OCI-LY7 (cell line): ENCODE data around the gene HDGFL3. TPM values are rescaled to one million over a fixed set of nuclear protein-coding genes. Genes with fewer than 3 reads are reported as not detected.

Experiments
- BruUV-seq: library from RNA; stranded (reverse); fragments of 400-500 nt; replicated peaks from 2 replicates; lab custom pipeline; 2021; lab: Mats Ljungman, UMichigan
- CTCF ChIA-PET: fragments of 300-600 bp; sonication (Branson Sonifier 250); formaldehyde crosslinking; loops from one replicate; lab custom pipeline; 2022; ENCODE audit warnings: antibody characterized with exemption; ENCODE audit not compliant: unreplicated experiment; lab: Charles Lee
- POLR2A ChIA-PET: fragments of 300-600 bp; sonication (Branson Sonifier 250); formaldehyde crosslinking; loops from one replicate; lab custom pipeline; 2022; ENCODE audit warnings: antibody characterized with exemption; lab: Charles Lee
- DNase-seq: peaks from one replicate; pipeline ENCODE4 v3.0.0-alpha.2; 2015; ENCODE audit warnings: low spot score
- H2AFZ ChIP-seq: fragments of 200-600 bp; sonication (generic), shearing (Covaris generic); 2 replicates; pipeline ENCODE4 v1.6.1; 2014; ENCODE audit warnings: mild to moderate bottlenecking, antibody characterized with exemption, low read length, moderate library complexity
- H3K27ac ChIP-seq: fragments of 200-600 bp; sonication (generic); 2 replicates; pipeline ENCODE4 v1.5.1; 2014; ENCODE audit warnings: mixed run types, low read depth, mild to moderate bottlenecking, moderate library complexity, low read length, inconsistent platforms; ENCODE audit not compliant: poor library complexity, severe bottlenecking
- H3K36me3 ChIP-seq: fragments of 200-600 bp; sonication (generic); 2 replicates; pipeline ENCODE4 v1.6.1; 2014; ENCODE audit warnings: mild to moderate bottlenecking, antibody characterized with exemption, low read length, moderate library complexity, mixed read lengths; ENCODE audit not compliant: insufficient read depth
- H3K4me1 ChIP-seq: fragments of 200-600 bp; sonication (generic); 2 replicates; pipeline ENCODE4 v1.5.1; 2014; ENCODE audit warnings: mild to moderate bottlenecking, low read length; ENCODE audit not compliant: insufficient read depth, poor library complexity, severe bottlenecking
- H3K4me2 ChIP-seq: fragments of 200-600 bp; sonication (generic); 2 replicates; pipeline ENCODE4 v1.6.1; 2014; ENCODE audit warnings: mild to moderate bottlenecking, low read length
- H3K4me3 ChIP-seq: fragments of 200-600 bp; sonication (generic); 2 replicates; pipeline ENCODE4 v1.5.1; 2014; ENCODE audit warnings: mild to moderate bottlenecking, low read depth, low read length; ENCODE audit not compliant: poor library complexity, severe bottlenecking
- H3K79me2 ChIP-seq: fragments of 200-600 bp; sonication (generic); 2 replicates; pipeline ENCODE4 v1.6.1; 2016; ENCODE audit warnings: low read depth, mild to moderate bottlenecking, low read length, moderate library complexity, mixed read lengths; ENCODE audit not compliant: insufficient read depth
- H3K9me2 ChIP-seq: fragments of 200-600 bp; sonication (generic); 2 replicates; pipeline ENCODE4 v1.6.1; 2016; ENCODE audit warnings: mild to moderate bottlenecking, low read length, mixed read lengths; ENCODE audit not compliant: insufficient read depth
- H3K9me3 ChIP-seq: fragments of 200-600 bp; sonication (generic); 2 replicates; pipeline ENCODE4 v1.6.1; 2014; ENCODE audit warnings: mild to moderate bottlenecking, mixed run types, low read length, mixed read lengths
- H4K20me1 ChIP-seq: fragments of 200-600 bp; sonication (generic); 2 replicates; pipeline ENCODE4 v1.6.1; 2014; ENCODE audit warnings: mild to moderate bottlenecking, antibody characterized with exemption, low read length, moderate library complexity, mixed read lengths; ENCODE audit not compliant: insufficient read depth
- CTCF ChIP-seq: fragments of 200-600 bp; sonication (generic); conservative IDR thresholded peaks from 2 replicates; pipeline ENCODE4 v1.5.1; 2014; ENCODE audit warnings: mild to moderate bottlenecking, antibody characterized with exemption, low read length, moderate library complexity, mixed read lengths
- EZH2phosphoT487 ChIP-seq: fragments of 200-600 bp; sonication (generic); IDR thresholded peaks from 2 replicates; pipeline ENCODE4 v1.6.1; 2018; ENCODE audit warnings: low read depth, borderline replicate concordance, mild to moderate bottlenecking, mixed run types, antibody characterized with exemption, low read length, moderate library complexity, mixed read lengths
- intact Hi-C: fragments of 100-400 bp; cut with micrococcal nuclease; formaldehyde crosslinking; loops from one replicate; pipeline ENCODE4 v1.10.0; 2022; ENCODE audit not compliant: unreplicated experiment
- total RNA-seq, 2 experiments: library from RNA; depleted of rRNA in 1 of 2; stranded (reverse); fragments of >200 nt in 1 of 2; shearing (Covaris generic) in 1 of 2; gene quantifications; 2 replicates each; pipeline ENCODE4 v1.2.3, GENCODE V29; 2014 to 2022

The HDGFL3 gene
- total RNA-seq, 2 experiments from 2014 or later = 29.3 to 74.4 TPM

GRCh38 chr15:83108266-83109219, 99.1 kb downstream of the HDGFL3 start:
- Histone ChIP-seq H3K9me2 (no peaks in the 10 kb centered on the region), H4K20me1 (no peaks in the 10 kb centered on the region), H3K36me3 (peaks cover 8% of the 10 kb centered on the region), H3K4me2 (peak overlapping the region; percentile 82), H3K79me2 (no peaks in the 10 kb centered on the region), H3K4me3 (peak overlapping the region; percentile 74), H3K9me3 (no peaks in the 10 kb centered on the region), H2AFZ (peak overlapping the region; percentile 88), H3K27ac (peak overlapping the region; percentile 74), H3K4me1 (peaks cover 23% of the 10 kb centered on the region)
- POLR2A ChIA-PET = interaction anchor here (1.0 to 1.1 kb wide), 3 partner anchors 14 to 45 kb away, joined by 3 to 4 read pairs (median 3); no protein-coding TSS in a partner anchor
- CTCF ChIA-PET = no interaction called here
- DNase-seq = peak; percentile 93
- TF ChIP-seq EZH2phosphoT487 = no peak
- TF ChIP-seq CTCF = no peak
- TSS peak; percentile 85 for BruUV-seq
- intact Hi-C loops = loop anchor here (1.0 to 5.0 kb wide), 4 partner anchors 41 to 301 kb away; partner anchors contain the start of genes BTBD1, C15orf40, FSD2 and HDGFL3

- Histone ChIP-seq H3K79me2 (no peaks in the 10 kb centered on the region), H3K4me2 (peak overlapping the region; percentile 82), H3K27ac (peak overlapping the region; percentile 74), H3K4me1 (peaks cover 23% of the 10 kb centered on the region), H2AFZ (peak overlapping the region; percentile 88), H3K4me3 (peak overlapping the region; percentile 74), H3K9me3 (no peaks in the 10 kb centered on the region), H3K9me2 (no peaks in the 10 kb centered on the region), H3K36me3 (peaks cover under 1% of the 10 kb centered on the region; the same call in 1 of the 2 replicates), H4K20me1 (no peaks in the 10 kb centered on the region)
- no TSS peak for BruUV-seq
- ChIA-PET POLR2A (interaction anchor here (1.1 kb wide), 2 partner anchors 40 to 45 kb away, joined by 3 to 4 read pairs; no protein-coding TSS in a partner anchor), CTCF (interaction anchor here (0.6 kb wide), 1 partner anchor 136 kb away, joined by 3 read pairs; no protein-coding TSS in a partner anchor)
- no peak for TF ChIP-seq EZH2phosphoT487
- TF ChIP-seq CTCF = no peak
- DNase-seq = peak; percentile 16
- intact Hi-C loops = loop anchor here (1.0 to 5.0 kb wide), 4 partner anchors 41 to 301 kb away; partner anchors contain the start of genes BTBD1, C15orf40, FSD2 and HDGFL3
These were observed 99.8 kb downstream of the HDGFL3 start for GRCh38 chr15:83107841-83108181.
